Lower lobe of right lung (tissue), 2 donors: ENCODE data around the gene SOS1. TPM values are rescaled to one million over a fixed set of nuclear protein-coding genes. Genes with fewer than 3 reads are reported as not detected.

Experiments
- ATAC-seq, 2 donors: fragments of 200-7000 bp; cut with Tn5 transposase; one replicate each; pipeline ENCODE4 v1.9.1; 2020 to 2022; ENCODE audit warnings: mild to moderate bottlenecking in 2 of 2, moderate library complexity in 2 of 2
- DNase-seq: peaks from one replicate; pipeline ENCODE4 v3.0.0-alpha.2; 2020
- H3K27ac ChIP-seq: fragments of 200-600 bp; one replicate; pipeline ENCODE4 v1.8.0; 2022
- H3K27me3 ChIP-seq: fragments of 200-600 bp; one replicate; pipeline ENCODE4 v1.8.0; 2022; ENCODE audit warnings: low read depth
- H3K36me3 ChIP-seq: fragments of 200-600 bp; one replicate; pipeline ENCODE4 v1.8.0; 2022; ENCODE audit warnings: mild to moderate bottlenecking
- H3K4me1 ChIP-seq: fragments of 200-600 bp; one replicate; pipeline ENCODE4 v1.8.0; 2022
- H3K4me3 ChIP-seq: fragments of 200-600 bp; one replicate; pipeline ENCODE4 v1.8.0; 2022; ENCODE audit warnings: mild to moderate bottlenecking
- H3K9me3 ChIP-seq: fragments of 200-600 bp; one replicate; pipeline ENCODE4 v1.8.0; 2022
- CTCF ChIP-seq: fragments of 200-600 bp; IDR thresholded peaks from one replicate; pipeline ENCODE4 v1.8.0; 2022; ENCODE audit warnings: antibody characterized with exemption, mild to moderate bottlenecking
- intact Hi-C: fragments of 100-400 bp; cut with DNase I; formaldehyde crosslinking; loops from one replicate; pipeline ENCODE4 v1.11.0; 2022
- total RNA-seq: library from RNA; stranded (reverse); fragmentation: NEBNext Ultra II Directional; extraction: Animal tissue kit (Norgen Biotek cat#: 25700); gene quantifications from one replicate; pipeline ENCODE4 v1.2.1, GENCODE V29; 2021
- donor health status: DM: no; HTN: yes; CAD: no; lungs with severe emphysema.

The SOS1 gene
- total RNA-seq, 1 donor from 2014 or later: 43.6 TPM

- TF ChIP-seq CTCF: no peak
- Histone ChIP-seq H3K9me3 (no peaks in the 10 kb centered on the region), H3K27ac (no peak overlapping the region), H3K36me3 (peaks cover 17% of the 10 kb centered on the region), H3K4me1 (peaks cover 7% of the 10 kb centered on the region), H3K27me3 (no peaks in the 10 kb centered on the region), H3K4me3 (no peak overlapping the region)
- ATAC-seq: no peak
- no peak for DNase-seq
- intact Hi-C loops: no loop called here
Observed at GRCh38 chr2:39022642-39023235, 98.1 kb downstream of the SOS1 start.

- intact Hi-C loops: no loop called here
- Histone ChIP-seq H3K36me3 (peaks cover 15% of the 10 kb centered on the region), H3K9me3 (no peaks in the 10 kb centered on the region), H3K27me3 (no peaks in the 10 kb centered on the region), H3K27ac (no peak overlapping the region), H3K4me3 (no peak overlapping the region), H3K4me1 (peaks cover 13% of the 10 kb centered on the region)
- ATAC-seq (no peak), DNase-seq (no peak)
- no peak for TF ChIP-seq CTCF
Observed at GRCh38 chr2:39020383-39020782, 100.5 kb downstream of the SOS1 start.

GRCh38 chr2:39018638-39019037 lies 102.2 kb downstream of the SOS1 start:
- intact Hi-C loops: no loop called here
- DNase-seq (no peak), ATAC-seq (no peak)
- H3K4me3 ChIP-seq: no peak overlapping the region
- no peak overlapping the region for H3K27ac ChIP-seq
- H3K27me3 ChIP-seq: no peaks in the 10 kb centered on the region
- H3K36me3 ChIP-seq: peaks cover 19% of the 10 kb centered on the region
- TF ChIP-seq CTCF: no peak
- H3K4me1 ChIP-seq: peaks cover 13% of the 10 kb centered on the region
- no peaks in the 10 kb centered on the region for H3K9me3 ChIP-seq

GRCh38 chr2:39017334-39017733 lies 103.5 kb downstream of the SOS1 start:
- intact Hi-C loops: no loop called here
- Histone ChIP-seq H3K27ac (no peak overlapping the region), H3K4me1 (peaks cover 9% of the 10 kb centered on the region), H3K27me3 (no peaks in the 10 kb centered on the region), H3K4me3 (no peak overlapping the region), H3K36me3 (peaks cover 19% of the 10 kb centered on the region), H3K9me3 (no peaks in the 10 kb centered on the region)
- ATAC-seq (no peak), DNase-seq (no peak)
- no peak for TF ChIP-seq CTCF

GRCh38 chr2:39015424-39015823 lies 105.4 kb downstream of the SOS1 start:
- Histone ChIP-seq H3K4me3 (no peak overlapping the region), H3K36me3 (peaks cover 34% of the 10 kb centered on the region), H3K4me1 (peaks cover 5% of the 10 kb centered on the region), H3K9me3 (no peaks in the 10 kb centered on the region), H3K27ac (no peak overlapping the region), H3K27me3 (no peaks in the 10 kb centered on the region)
- TF ChIP-seq CTCF: no peak
- ATAC-seq (no peak), DNase-seq (no peak)
- intact Hi-C loops: no loop called here
